Large intestine (tissue), 3 donors: ENCODE results near the gene DPH7. TPM values are rescaled to one million over a fixed set of nuclear protein-coding genes. Genes with fewer than 3 reads are reported as not detected.

Experiments used
- DNase-seq, 2 donors: peaks; one replicate each; pipeline versions ENCODE4 v3.0.0 to v3.0.0-alpha.2; 2013
- H3K27ac ChIP-seq: one replicate; pipeline ENCODE4 v1.5.1; 2013; ENCODE audit warnings: low read length
- H3K27me3 ChIP-seq: 2 replicates; pipeline ENCODE4 v1.6.1; 2013; ENCODE audit warnings: low read length; ENCODE audit not compliant: control insufficient read depth, insufficient read depth
- H3K36me3 ChIP-seq: 2 replicates; pipeline ENCODE4 v1.6.1; 2013; ENCODE audit warnings: low read length; ENCODE audit not compliant: control insufficient read depth, insufficient read depth
- H3K4me1 ChIP-seq: one replicate; pipeline ENCODE4 v1.6.1; 2013; ENCODE audit warnings: low read length; ENCODE audit not compliant: control insufficient read depth, insufficient read depth
- H3K4me3 ChIP-seq: one replicate; pipeline ENCODE4 v1.5.1; 2013; ENCODE audit warnings: low read length
- H3K9me3 ChIP-seq: one replicate; pipeline ENCODE4 v1.6.1; 2013; ENCODE audit warnings: mild to moderate bottlenecking, low read depth, low read length, moderate library complexity; ENCODE audit not compliant: control insufficient read depth
- WGBS: methylation state at CpG from one replicate; pipeline ENCODE4 v1.1.5; 2013; ENCODE audit warnings: low lambda C conversion rate; ENCODE audit not compliant: insufficient coverage; 5-methylcytosine and 5-hydroxymethylcytosine counted together
- polyA plus RNA-seq: library from polyadenylated mRNA; unstranded; fragments of 120-200 nt; gene quantifications from one replicate; pipeline ENCODE4 v1.2.1, GENCODE V29; 2013

DPH7 gene
- polyA plus RNA-seq, 1 donor, result 42.2 TPM

DNA sequence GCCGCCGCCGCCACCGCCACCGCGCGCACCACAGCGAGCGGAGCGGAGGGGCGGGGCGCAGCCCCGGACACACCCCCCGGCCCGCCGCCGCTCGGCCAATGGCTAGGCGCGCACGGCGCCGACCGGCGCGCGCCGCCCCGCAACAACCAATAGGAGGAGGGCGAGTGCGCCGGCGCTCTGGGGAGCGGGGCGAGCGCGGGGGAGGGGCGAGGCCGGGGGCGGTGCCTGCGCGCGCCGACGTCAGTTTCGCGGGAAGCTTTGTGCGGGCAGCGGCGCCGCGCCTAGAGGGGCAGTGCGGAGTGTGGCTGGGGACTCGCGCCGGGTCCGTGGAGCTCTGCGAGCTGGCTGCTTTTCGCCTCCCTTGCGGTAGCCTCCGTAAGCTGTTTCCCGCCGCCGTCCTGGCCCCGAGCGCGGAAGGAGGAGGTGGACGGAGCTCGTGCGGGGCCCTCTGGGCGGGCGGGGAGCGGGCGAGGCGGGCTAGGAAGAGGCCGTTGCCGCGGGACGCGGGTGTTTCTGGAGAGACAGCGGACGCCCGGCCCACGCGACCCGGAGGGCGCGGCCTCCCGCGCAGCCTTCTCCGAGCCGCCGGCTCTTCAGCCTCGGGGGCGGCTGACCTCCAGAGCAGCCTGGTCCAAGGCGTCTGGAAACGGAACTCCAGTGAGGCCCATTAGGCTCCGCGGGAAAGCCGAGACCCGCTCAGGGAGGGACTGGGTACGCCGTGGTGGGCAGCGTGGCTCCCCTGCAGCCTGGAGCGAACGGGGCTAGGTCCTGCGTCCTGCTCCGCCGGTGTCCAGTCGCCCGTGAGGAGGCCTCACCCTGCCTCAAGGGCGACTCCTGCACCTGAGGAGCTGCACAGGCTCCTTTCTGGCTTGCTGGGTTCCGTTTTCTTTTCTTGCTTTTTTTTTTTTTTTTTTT, 12.0 kb upstream of the DPH7 start, which contains the start of gene ZMYND19:
ZMYND19 (minus strand) TSS at position 44 of the 915 bp plus-strand sequence. CDS start 249 bp downstream, outside the sequence.
- peak within 1 kb of the TSS; percentile 74 for H3K4me3 ChIP-seq
- H3K4me1 ChIP-seq, result peaks cover 7% of the 10 kb centered on the region
- DNase-seq, result peak; percentile 88 to 91
- no peaks in the 10 kb centered on the region for H3K9me3 ChIP-seq
- H3K36me3 ChIP-seq, result peaks cover 25% of the 10 kb centered on the region
- no CpG with 5 or more reads among the region's 113 CpGs for WGBS
- no peaks in the 10 kb centered on the region for H3K27me3 ChIP-seq
- peak within 1 kb of the TSS; percentile 33 for H3K27ac ChIP-seq

- Histone ChIP-seq H3K27me3 (no peaks in the 10 kb centered on the region), H3K4me3 (no peak overlapping the region), H3K4me1 (peaks cover 7% of the 10 kb centered on the region), H3K9me3 (no peaks in the 10 kb centered on the region), H3K36me3 (peaks cover 27% of the 10 kb centered on the region), H3K27ac (no peak overlapping the region)
- no peak for DNase-seq
- no CpG with 5 or more reads among the region's 61 CpGs for WGBS
Observed at GRCh38 chr9:137590123-137590468, 11.4 kb upstream of the DPH7 start.

DNA sequence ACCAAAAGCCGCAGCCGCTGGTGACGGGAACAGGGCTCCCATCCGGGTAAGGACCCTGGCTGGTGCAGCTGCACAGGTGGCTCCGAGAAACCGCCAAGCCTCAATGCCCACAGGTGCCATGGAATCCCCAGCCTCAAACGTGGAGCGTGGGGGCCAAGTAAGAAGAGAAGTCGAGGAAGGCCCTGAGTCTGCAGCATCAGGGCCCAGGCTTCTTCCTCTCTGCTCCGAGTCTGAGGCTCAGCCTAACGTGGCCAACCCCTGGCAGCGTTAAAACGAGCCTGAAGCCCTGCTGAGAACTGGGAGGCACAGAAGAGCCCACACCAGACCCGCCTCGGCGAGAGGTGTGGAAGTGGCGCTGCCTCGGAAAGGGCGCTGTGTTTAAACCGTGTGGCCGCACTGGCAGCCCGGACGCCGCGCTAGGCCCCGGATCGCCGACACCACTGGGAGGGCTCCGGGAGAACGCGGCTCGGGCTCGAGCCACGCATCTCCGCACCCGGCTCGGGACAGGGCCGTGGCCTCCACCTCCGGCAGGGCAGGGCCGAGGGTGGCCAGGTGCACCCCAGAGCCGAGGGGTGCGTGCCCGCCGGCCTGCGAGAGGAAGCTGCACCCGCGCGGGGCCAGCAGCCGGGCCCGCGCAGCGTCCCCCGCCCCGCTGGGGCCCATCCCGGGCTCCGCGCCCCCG, 10.9 kb upstream of the DPH7 start:
- WGBS, result no CpG with 5 or more reads among the region's 58 CpGs
- Histone ChIP-seq H3K4me1 (peaks cover 7% of the 10 kb centered on the region), H3K27me3 (no peaks in the 10 kb centered on the region), H3K27ac (no peak overlapping the region), H3K9me3 (no peaks in the 10 kb centered on the region), H3K4me3 (peak overlapping the region; percentile 51), H3K36me3 (peaks cover 28% of the 10 kb centered on the region)
- DNase-seq, result peak in 1 of 2 donors; percentile 45

- no peaks in the 10 kb centered on the region for H3K27me3 ChIP-seq
- WGBS, result no CpG with 5 or more reads among the region's 6 CpGs
Observed at GRCh38 chr9:137588891-137589290, 10.2 kb upstream of the DPH7 start.

GRCh38 chr9:137588311-137588710, 9.6 kb upstream of the DPH7 start:
- no peak overlapping the region for H3K27ac ChIP-seq
- no peak for DNase-seq
- no peak overlapping the region for H3K4me3 ChIP-seq

More at GRCh38 chr9:137588891-137589290, 10.2 kb upstream of the DPH7 start:
- no peak overlapping the region for H3K27ac ChIP-seq
- H3K36me3 ChIP-seq, result peaks cover 34% of the 10 kb centered on the region
- H3K4me3 ChIP-seq, result no peak overlapping the region
- H3K4me1 ChIP-seq, result peaks cover 7% of the 10 kb centered on the region
- no peaks in the 10 kb centered on the region for H3K9me3 ChIP-seq
- DNase-seq, result no peak

DNA sequence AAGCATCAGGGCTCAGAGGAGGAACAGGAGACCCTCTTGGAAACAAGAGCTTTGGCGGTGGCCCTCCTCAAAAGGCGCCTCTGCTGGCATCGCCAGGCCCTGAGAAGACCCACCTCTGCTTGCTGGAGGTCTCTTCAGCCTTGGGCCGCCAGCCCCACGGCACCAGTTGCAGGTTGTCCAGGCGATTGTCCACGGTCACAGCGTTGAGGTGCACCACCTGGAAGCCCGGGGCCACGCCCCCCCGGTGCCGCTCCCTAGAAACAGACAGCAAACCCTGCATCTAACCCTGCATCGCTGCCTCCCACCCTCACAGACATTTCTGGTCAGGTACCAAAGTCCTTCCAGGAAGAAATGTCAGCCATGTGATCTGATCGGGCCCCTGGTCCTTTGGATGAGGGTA, 8.1 kb upstream of the DPH7 start:
- Histone ChIP-seq H3K4me1 (peaks cover 7% of the 10 kb centered on the region), H3K9me3 (no peaks in the 10 kb centered on the region)

More at GRCh38 chr9:137588311-137588710, 9.6 kb upstream of the DPH7 start:
- Histone ChIP-seq H3K27me3 (no peaks in the 10 kb centered on the region), H3K36me3 (peaks cover 40% of the 10 kb centered on the region), H3K9me3 (no peaks in the 10 kb centered on the region), H3K4me1 (peaks cover 7% of the 10 kb centered on the region)
- no CpG with 5 or more reads among the region's 13 CpGs for WGBS

GRCh38 chr9:137583957-137584356, 5.2 kb upstream of the DPH7 start:
- Histone ChIP-seq H3K4me3 (no peak overlapping the region), H3K27ac (no peak overlapping the region), H3K27me3 (no peaks in the 10 kb centered on the region), H3K4me1 (peaks cover 5% of the 10 kb centered on the region), H3K9me3 (no peaks in the 10 kb centered on the region), H3K36me3 (peaks cover 61% of the 10 kb centered on the region)
- DNase-seq, result no peak
- WGBS, result no CpG with 5 or more reads among the region's 8 CpGs

More for the DNA sequence above, 8.1 kb upstream of the DPH7 start:
- Histone ChIP-seq H3K36me3 (peaks cover 53% of the 10 kb centered on the region), H3K4me3 (no peak overlapping the region), H3K27ac (no peak overlapping the region), H3K27me3 (no peaks in the 10 kb centered on the region)
- WGBS, result no CpG with 5 or more reads among the region's 14 CpGs
- no peak for DNase-seq

DNA sequence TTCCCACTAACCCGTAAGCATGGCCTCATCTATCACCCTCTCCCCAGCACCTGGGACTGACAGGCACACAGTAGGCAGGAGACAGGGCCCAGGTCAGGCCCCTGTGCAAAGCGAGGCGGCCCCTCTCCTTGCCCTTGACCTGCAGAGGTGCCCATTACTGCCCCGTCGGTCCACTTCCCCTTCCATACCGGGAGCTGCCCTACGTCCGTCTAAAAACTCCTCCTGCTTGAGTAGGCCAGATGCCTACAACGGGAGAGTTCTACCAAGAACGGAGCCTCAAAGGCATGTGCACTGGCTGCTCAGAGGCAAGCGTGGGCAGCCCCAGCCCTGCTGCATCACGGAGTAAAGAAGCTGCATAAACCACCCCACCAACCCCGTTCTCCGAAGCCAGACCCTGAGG, 4.6 kb upstream of the DPH7 start:
- H3K4me3 ChIP-seq, result no peak overlapping the region
- DNase-seq, result no peak
- H3K27ac ChIP-seq, result no peak overlapping the region
- WGBS, result no CpG with 5 or more reads among the region's 14 CpGs
- H3K4me1 ChIP-seq, result peaks cover 5% of the 10 kb centered on the region
- H3K36me3 ChIP-seq, result peaks cover 61% of the 10 kb centered on the region
- H3K9me3 ChIP-seq, result no peaks in the 10 kb centered on the region
- H3K27me3 ChIP-seq, result no peaks in the 10 kb centered on the region

GRCh38 chr9:137582286-137582860, 3.6 kb upstream of the DPH7 start:
- Histone ChIP-seq H3K27me3 (no peaks in the 10 kb centered on the region), H3K27ac (no peak overlapping the region), H3K36me3 (peaks cover 52% of the 10 kb centered on the region), H3K9me3 (no peaks in the 10 kb centered on the region), H3K4me1 (peaks cover 11% of the 10 kb centered on the region), H3K4me3 (no peak overlapping the region)
- WGBS, result no CpG with 5 or more reads among the region's 20 CpGs
- DNase-seq, result no peak
